ENCODE measurements around the gene GFRA1. TPM values are rescaled to one million over a fixed set of nuclear protein-coding genes. Genes with fewer than 3 reads are reported as not detected.

Gene GFRA1
- total RNA-seq, 2 donors from 2014 or later = not detected

GRCh38 chr10:116195583-116195982 lies 77.4 kb downstream of the GFRA1 start:
- no peaks in the 10 kb centered on the region for H3K36me3 Mint-ChIP-seq (ENCODE audit: insufficient read depth in 2 of 2)
- H3K4me3 Mint-ChIP-seq = no peak overlapping the region
- H3K4me1 Mint-ChIP-seq (ENCODE audit: low read depth) = no peaks in the 10 kb centered on the region
- no peak for DNase-seq
- H3K9me3 Mint-ChIP-seq = peaks cover 0 to 2% of the 10 kb centered on the region in 2 donors
- H3K27ac Mint-ChIP-seq = no peak overlapping the region
- no peaks in the 10 kb centered on the region for H3K27me3 Mint-ChIP-seq (ENCODE audit: low read depth)
- no peak for ATAC-seq (replicated peaks in 1 of 2)

- no peaks in the 10 kb centered on the region for H3K27me3 Mint-ChIP-seq (ENCODE audit: low read depth)
- no peak for ATAC-seq (replicated peaks in 1 of 2)
- no peak for DNase-seq
- H3K4me3 Mint-ChIP-seq = no peak overlapping the region
- no peaks in the 10 kb centered on the region for H3K4me1 Mint-ChIP-seq (ENCODE audit: low read depth)
- no peak overlapping the region for H3K27ac Mint-ChIP-seq
- peaks cover 0 to 2% of the 10 kb centered on the region in 2 donors for H3K9me3 Mint-ChIP-seq
- no peaks in the 10 kb centered on the region for H3K36me3 Mint-ChIP-seq (ENCODE audit: insufficient read depth in 2 of 2)
Measured at GRCh38 chr10:116195039-116195438, 78.0 kb downstream of the GFRA1 start.

- Mint-ChIP-seq H3K4me1 (ENCODE audit: low read depth) (no peaks in the 10 kb centered on the region), H3K27me3 (ENCODE audit: low read depth) (no peaks in the 10 kb centered on the region)
- no peak for ATAC-seq (replicated peaks in 1 of 2)
Measured at GRCh38 chr10:116194061-116194460, 78.9 kb downstream of the GFRA1 start.

GRCh38 chr10:116190883-116191282 lies 82.1 kb downstream of the GFRA1 start:
- H3K9me3 Mint-ChIP-seq = peaks cover 0 to 4% of the 10 kb centered on the region in 2 donors
- H3K4me3 Mint-ChIP-seq = no peak overlapping the region
- H3K4me1 Mint-ChIP-seq (ENCODE audit: low read depth) = no peaks in the 10 kb centered on the region
- no peak for ATAC-seq (replicated peaks in 1 of 2)
- no peak overlapping the region for H3K27ac Mint-ChIP-seq
- H3K36me3 Mint-ChIP-seq (ENCODE audit: insufficient read depth in 2 of 2) = no peaks in the 10 kb centered on the region
- H3K27me3 Mint-ChIP-seq (ENCODE audit: low read depth) = no peaks in the 10 kb centered on the region
- no peak for DNase-seq

More at GRCh38 chr10:116194061-116194460, 78.9 kb downstream of the GFRA1 start:
- no peak for DNase-seq
- peaks cover 0 to 2% of the 10 kb centered on the region in 2 donors for H3K9me3 Mint-ChIP-seq
- no peak overlapping the region for H3K27ac Mint-ChIP-seq
- no peaks in the 10 kb centered on the region for H3K36me3 Mint-ChIP-seq (ENCODE audit: insufficient read depth in 2 of 2)
- no peak overlapping the region for H3K4me3 Mint-ChIP-seq

GRCh38 chr10:116186273-116186672 lies 86.7 kb downstream of the GFRA1 start:
- ATAC-seq (replicated peaks in 1 of 2) = no peak
- H3K27ac Mint-ChIP-seq = no peak overlapping the region
- no peaks in the 10 kb centered on the region for H3K36me3 Mint-ChIP-seq (ENCODE audit: insufficient read depth in 2 of 2)
- no peak for DNase-seq
- no peak overlapping the region for H3K4me3 Mint-ChIP-seq
- H3K27me3 Mint-ChIP-seq (ENCODE audit: low read depth) = no peaks in the 10 kb centered on the region
- peaks cover 0 to 2% of the 10 kb centered on the region in 2 donors for H3K9me3 Mint-ChIP-seq
- H3K4me1 Mint-ChIP-seq (ENCODE audit: low read depth) = no peaks in the 10 kb centered on the region

GRCh38 chr10:116185199-116185867 lies 87.7 kb downstream of the GFRA1 start:
- no peak overlapping the region for H3K4me3 Mint-ChIP-seq
- DNase-seq = no peak
- H3K4me1 Mint-ChIP-seq (ENCODE audit: low read depth) = no peaks in the 10 kb centered on the region
- peaks cover 1 to 2% of the 10 kb centered on the region in 2 donors for H3K9me3 Mint-ChIP-seq
- no peaks in the 10 kb centered on the region for H3K27me3 Mint-ChIP-seq (ENCODE audit: low read depth)
- ATAC-seq (replicated peaks in 1 of 2) = no peak
- no peaks in the 10 kb centered on the region for H3K36me3 Mint-ChIP-seq (ENCODE audit: insufficient read depth in 2 of 2)
- H3K27ac Mint-ChIP-seq = no peak overlapping the region

GRCh38 chr10:116184512-116184794 lies 88.6 kb downstream of the GFRA1 start:
- no peak for DNase-seq
- Mint-ChIP-seq H3K4me3 (no peak overlapping the region), H3K4me1 (ENCODE audit: low read depth) (no peaks in the 10 kb centered on the region), H3K27ac (no peak overlapping the region), H3K9me3 (peaks cover 2% of the 10 kb centered on the region in 2 donors), H3K27me3 (ENCODE audit: low read depth) (no peaks in the 10 kb centered on the region), H3K36me3 (ENCODE audit: insufficient read depth in 2 of 2) (no peaks in the 10 kb centered on the region)
- ATAC-seq (replicated peaks in 1 of 2) = no peak

GRCh38 chr10:116183733-116184511 lies 89.1 kb downstream of the GFRA1 start:
- DNase-seq = no peak
- no peaks in the 10 kb centered on the region for H3K36me3 Mint-ChIP-seq (ENCODE audit: insufficient read depth in 2 of 2)
- no peak overlapping the region for H3K4me3 Mint-ChIP-seq
- ATAC-seq (replicated peaks in 1 of 2) = no peak
- peaks cover 2 to 3% of the 10 kb centered on the region in 2 donors for H3K9me3 Mint-ChIP-seq
- no peaks in the 10 kb centered on the region for H3K27me3 Mint-ChIP-seq (ENCODE audit: low read depth)
- H3K27ac Mint-ChIP-seq = no peak overlapping the region
- H3K4me1 Mint-ChIP-seq (ENCODE audit: low read depth) = no peaks in the 10 kb centered on the region

- Mint-ChIP-seq H3K27ac (no peak overlapping the region), H3K27me3 (ENCODE audit: low read depth) (no peaks in the 10 kb centered on the region), H3K4me1 (ENCODE audit: low read depth) (no peaks in the 10 kb centered on the region), H3K4me3 (no peak overlapping the region), H3K9me3 (peaks cover 0 to 3% of the 10 kb centered on the region in 2 donors), H3K36me3 (ENCODE audit: insufficient read depth in 2 of 2) (no peaks in the 10 kb centered on the region)
- DNase-seq (no peak), ATAC-seq (replicated peaks in 1 of 2) (no peak)
Measured at GRCh38 chr10:116182426-116182825, 90.6 kb downstream of the GFRA1 start.

- DNase-seq = no peak
- Mint-ChIP-seq H3K27me3 (ENCODE audit: low read depth) (no peaks in the 10 kb centered on the region), H3K4me1 (ENCODE audit: low read depth) (no peaks in the 10 kb centered on the region), H3K9me3 (peaks cover 0 to 5% of the 10 kb centered on the region in 2 donors), H3K4me3 (no peak overlapping the region), H3K27ac (no peak overlapping the region), H3K36me3 (ENCODE audit: insufficient read depth in 2 of 2) (no peaks in the 10 kb centered on the region)
- ATAC-seq (replicated peaks in 1 of 2) = no peak
Measured at GRCh38 chr10:116178086-116178605, 94.9 kb downstream of the GFRA1 start.

- Mint-ChIP-seq H3K4me1 (ENCODE audit: low read depth) (no peaks in the 10 kb centered on the region), H3K27me3 (ENCODE audit: low read depth) (no peaks in the 10 kb centered on the region), H3K27ac (no peak overlapping the region), H3K36me3 (ENCODE audit: insufficient read depth in 2 of 2) (no peaks in the 10 kb centered on the region), H3K4me3 (no peak overlapping the region), H3K9me3 (peaks cover 0 to 3% of the 10 kb centered on the region in 2 donors)
- ATAC-seq (replicated peaks in 1 of 2) (no peak), DNase-seq (no peak)
Measured at GRCh38 chr10:116175231-116175630, 97.8 kb downstream of the GFRA1 start.

GRCh38 chr10:116171505-116171904 lies 101.5 kb downstream of the GFRA1 start:
- Mint-ChIP-seq H3K4me1 (ENCODE audit: low read depth) (no peaks in the 10 kb centered on the region), H3K36me3 (ENCODE audit: insufficient read depth in 2 of 2) (no peaks in the 10 kb centered on the region), H3K9me3 (peaks cover 0 to 4% of the 10 kb centered on the region in 2 donors), H3K4me3 (no peak overlapping the region), H3K27me3 (ENCODE audit: low read depth) (no peaks in the 10 kb centered on the region), H3K27ac (no peak overlapping the region)
- ATAC-seq (replicated peaks in 1 of 2) = no peak
- DNase-seq = no peak

GRCh38 chr10:116170815-116171250 lies 102.2 kb downstream of the GFRA1 start:
- Mint-ChIP-seq H3K27ac (no peak overlapping the region), H3K4me3 (no peak overlapping the region), H3K36me3 (ENCODE audit: insufficient read depth in 2 of 2) (no peaks in the 10 kb centered on the region), H3K4me1 (ENCODE audit: low read depth) (no peaks in the 10 kb centered on the region), H3K27me3 (ENCODE audit: low read depth) (no peaks in the 10 kb centered on the region), H3K9me3 (peaks cover 2 to 9% of the 10 kb centered on the region in 2 donors)
- DNase-seq (no peak), ATAC-seq (replicated peaks in 1 of 2) (no peak)
